Ovary (tissue), 3 donors: ENCODE data around the gene ARIH2.

ENCODE experiments used
- CTCF ChIP-seq, 3 donors: fragments of 450-650 bp in 2 of 3; fragments of 200-600 bp in 1 of 3; IDR thresholded peaks; one replicate each; pipeline versions ENCODE4 v1.5.1 to v1.8.0; 2016 to 2022; ENCODE audit warnings: antibody characterized with exemption in 3 of 3, mild to moderate bottlenecking in 1 of 3
- EP300 ChIP-seq: sonication (generic); formaldehyde crosslinking; IDR thresholded peaks from one replicate; pipeline ENCODE4 v1.6.1; 2017; ENCODE audit warnings: antibody characterized with exemption
- donor health status: DM: no; HTN: no; CAD: no.

DNA sequence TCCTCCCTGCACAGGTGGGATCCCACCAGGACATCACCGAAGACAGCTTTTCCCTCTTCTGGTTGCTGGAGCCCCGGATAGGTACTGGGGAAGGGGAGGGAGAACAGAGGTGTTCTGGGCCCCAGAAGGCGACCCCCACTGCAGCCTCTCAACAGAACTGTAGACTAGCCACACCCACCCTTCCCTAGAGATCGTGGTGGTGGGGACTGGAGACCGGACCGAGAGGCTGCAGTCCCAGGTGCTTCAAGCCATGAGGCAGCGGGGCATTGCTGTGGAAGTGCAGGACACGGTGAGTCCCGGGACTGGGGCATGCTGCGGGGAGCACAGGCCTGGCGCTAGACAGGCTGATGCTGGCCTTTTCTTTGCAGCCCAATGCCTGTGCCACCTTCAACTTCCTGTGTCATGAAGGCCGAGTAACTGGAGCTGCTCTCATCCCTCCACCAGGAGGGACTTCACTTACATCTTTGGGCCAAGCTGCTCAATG, 104.1 kb downstream of the ARIH2 start:
- TF ChIP-seq EP300 (no peak), CTCF (IDR thresholded peaks at IDR 0.05) (no peak)
